HEK293 (cell line): ENCODE measurements around the gene USP21.
A peak's percentile ranks its signal among the peaks of the same experiment; 100 is the strongest.

Experiments used
- FEZF1 ChIP-seq: fragments of 450-650 bp; formaldehyde crosslinking; IDR thresholded peaks from 2 replicates; pipeline ENCODE4 v1.5.1; 2016; ENCODE audit warnings: missing biosample characterization, missing genetic modification characterization
- GLIS1 ChIP-seq: fragments of 450-650 bp; formaldehyde crosslinking; IDR thresholded peaks from 2 replicates; pipeline ENCODE4 v1.5.1; 2016; ENCODE audit warnings: missing biosample characterization, missing genetic modification characterization
- HOXA7 ChIP-seq: sonication (generic); formaldehyde crosslinking; IDR thresholded peaks from 2 replicates; pipeline ENCODE4 v1.8.1; 2022; ENCODE audit warnings: missing genetic modification reagents, borderline replicate concordance
- IKZF3 ChIP-seq: fragments of 450-650 bp; IDR thresholded peaks from 2 replicates; pipeline ENCODE4 v1.5.0; 2018; ENCODE audit warnings: missing biosample characterization, mild to moderate bottlenecking, missing genetic modification characterization, moderate library complexity
- MEIS1 ChIP-seq: sonication (generic); formaldehyde crosslinking; IDR thresholded peaks from 2 replicates; pipeline ENCODE4 v1.8.1; 2022; ENCODE audit warnings: missing genetic modification reagents, mild to moderate bottlenecking, borderline replicate concordance
- PBX3 ChIP-seq: sonication (generic); formaldehyde crosslinking; IDR thresholded peaks from 2 replicates; pipeline ENCODE4 v1.8.1; 2022; ENCODE audit warnings: mild to moderate bottlenecking, moderate library complexity, missing genetic modification reagents
- SP3 ChIP-seq: fragments of 450-650 bp; formaldehyde crosslinking; IDR thresholded peaks from 2 replicates; pipeline ENCODE4 v1.5.1; 2016; ENCODE audit warnings: missing biosample characterization, missing genetic modification characterization
- TSHZ1 ChIP-seq: fragments of 450-650 bp; formaldehyde crosslinking; IDR thresholded peaks from 2 replicates; pipeline ENCODE4 v1.5.1; 2016; ENCODE audit warnings: missing biosample characterization, missing genetic modification characterization, borderline replicate concordance
- ZBTB10 ChIP-seq: fragments of 450-650 bp; formaldehyde crosslinking; IDR thresholded peaks from 2 replicates; pipeline ENCODE4 v1.5.1; 2016; ENCODE audit warnings: missing biosample characterization, missing genetic modification characterization
- ZBTB6 ChIP-seq: fragments of 450-650 bp; formaldehyde crosslinking; IDR thresholded peaks from 2 replicates; pipeline ENCODE4 v1.5.1; 2017; ENCODE audit warnings: missing biosample characterization, missing genetic modification characterization
- ZEB2 ChIP-seq: fragments of 450-650 bp; formaldehyde crosslinking; IDR thresholded peaks from 2 replicates; pipeline ENCODE4 v1.5.1; 2016; ENCODE audit warnings: missing biosample characterization, missing genetic modification characterization
- ZFP41 ChIP-seq: fragments of 450-650 bp; formaldehyde crosslinking; IDR thresholded peaks from 2 replicates; pipeline ENCODE4 v1.5.1; 2016; ENCODE audit warnings: missing biosample characterization, missing genetic modification characterization, borderline replicate concordance
- ZNF169 ChIP-seq: fragments of 450-650 bp; formaldehyde crosslinking; IDR thresholded peaks from 2 replicates; pipeline ENCODE4 v1.5.1; 2016; ENCODE audit warnings: missing biosample characterization, missing genetic modification characterization
- ZNF239 ChIP-seq: fragments of 450-650 bp; formaldehyde crosslinking; IDR thresholded peaks from 2 replicates; pipeline ENCODE4 v1.5.1; 2016; ENCODE audit warnings: missing biosample characterization, missing genetic modification characterization
- ZNF24 ChIP-seq: fragments of 450-650 bp; formaldehyde crosslinking; IDR thresholded peaks from 2 replicates; pipeline ENCODE4 v1.5.1; 2016; ENCODE audit warnings: missing biosample characterization, missing genetic modification characterization
- ZNF311 ChIP-seq: fragments of 450-650 bp; formaldehyde crosslinking; IDR thresholded peaks from 2 replicates; pipeline ENCODE4 v1.5.1; 2017; ENCODE audit warnings: missing biosample characterization, missing genetic modification characterization, borderline replicate concordance
- ZNF391 ChIP-seq: fragments of 450-650 bp; formaldehyde crosslinking; IDR thresholded peaks from 2 replicates; pipeline ENCODE4 v1.5.1; 2016; ENCODE audit warnings: low read depth, missing biosample characterization, missing genetic modification characterization, borderline replicate concordance
- ZNF513 ChIP-seq: fragments of 450-650 bp; IDR thresholded peaks from 2 replicates; pipeline ENCODE4 v1.5.1; 2018; ENCODE audit warnings: missing biosample characterization, missing genetic modification characterization
- ZNF561 ChIP-seq: fragments of 450-650 bp; IDR thresholded peaks from 2 replicates; pipeline ENCODE4 v1.5.1; 2018; ENCODE audit warnings: missing biosample characterization, missing genetic modification characterization, borderline replicate concordance
- ZNF621 ChIP-seq: fragments of 450-650 bp; formaldehyde crosslinking; IDR thresholded peaks from 2 replicates; pipeline ENCODE4 v1.5.1; 2017; ENCODE audit warnings: missing biosample characterization, missing genetic modification characterization
- ZNF791 ChIP-seq: fragments of 450-650 bp; formaldehyde crosslinking; IDR thresholded peaks from 2 replicates; pipeline ENCODE4 v1.5.1; 2016; ENCODE audit warnings: missing biosample characterization, missing genetic modification characterization
- ZNF837 ChIP-seq: fragments of 450-650 bp; formaldehyde crosslinking; IDR thresholded peaks from 2 replicates; pipeline ENCODE4 v1.5.1; 2016; ENCODE audit warnings: missing biosample characterization, missing genetic modification characterization
- ZSCAN23 ChIP-seq: fragments of 450-650 bp; formaldehyde crosslinking; IDR thresholded peaks from 2 replicates; pipeline ENCODE4 v1.5.1; 2016; ENCODE audit warnings: missing biosample characterization, missing genetic modification characterization
- TF ChIP-seq, protein P1 (sequence below): fragments of 450-650 bp; IDR thresholded peaks from 2 replicates; pipeline ENCODE4 v1.5.1; 2018; ENCODE audit warnings: missing biosample characterization, mild to moderate bottlenecking, missing genetic modification characterization
- TF ChIP-seq, protein P2 (sequence below): fragments of 450-650 bp; formaldehyde crosslinking; IDR thresholded peaks from 2 replicates; pipeline ENCODE4 v1.5.1; 2016; ENCODE audit warnings: missing biosample characterization, missing genetic modification characterization

The USP21 gene

GRCh38 chr1:161165742-161166668 is 6.7 kb downstream of the USP21 start, which contains the start of gene PPOX (continued):
- TF ChIP-seq ZNF513, result no peak
- TF ChIP-seq, protein P1, sequence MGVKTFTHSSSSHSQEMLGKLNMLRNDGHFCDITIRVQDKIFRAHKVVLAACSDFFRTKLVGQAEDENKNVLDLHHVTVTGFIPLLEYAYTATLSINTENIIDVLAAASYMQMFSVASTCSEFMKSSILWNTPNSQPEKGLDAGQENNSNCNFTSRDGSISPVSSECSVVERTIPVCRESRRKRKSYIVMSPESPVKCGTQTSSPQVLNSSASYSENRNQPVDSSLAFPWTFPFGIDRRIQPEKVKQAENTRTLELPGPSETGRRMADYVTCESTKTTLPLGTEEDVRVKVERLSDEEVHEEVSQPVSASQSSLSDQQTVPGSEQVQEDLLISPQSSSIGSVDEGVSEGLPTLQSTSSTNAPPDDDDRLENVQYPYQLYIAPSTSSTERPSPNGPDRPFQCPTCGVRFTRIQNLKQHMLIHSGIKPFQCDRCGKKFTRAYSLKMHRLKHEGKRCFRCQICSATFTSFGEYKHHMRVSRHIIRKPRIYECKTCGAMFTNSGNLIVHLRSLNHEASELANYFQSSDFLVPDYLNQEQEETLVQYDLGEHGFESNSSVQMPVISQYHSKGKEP (tag by site-specific recombination), result 0 out of 2 replicates have a peak, but pooled peaks have one; percentile 11
- TF ChIP-seq ZNF791, result no peak
- no peak for TF ChIP-seq ZFP41
- TF ChIP-seq MEIS1 (CRISPR knock-in tag), result no peak
- TF ChIP-seq PBX3, result no peak
- TF ChIP-seq ZSCAN23 (tag by site-specific recombination), result 0 out of 2 replicates have a peak, but pooled peaks have one; percentile 16
- TF ChIP-seq ZEB2, result peak; percentile 74
- TF ChIP-seq ZNF621, result no peak
- TF ChIP-seq TSHZ1 (tag by site-specific recombination), result no peak
- TF ChIP-seq SP3 (tag by site-specific recombination), result peak; percentile 89
- no peak for TF ChIP-seq ZNF311 (tag by site-specific recombination)
- no peak for TF ChIP-seq IKZF3 (tag by site-specific recombination)
- TF ChIP-seq ZBTB6 (tag by site-specific recombination), result peak; percentile 74; the same call in 1 of the 2 replicates
- no peak for TF ChIP-seq ZNF561
- TF ChIP-seq, protein P2, sequence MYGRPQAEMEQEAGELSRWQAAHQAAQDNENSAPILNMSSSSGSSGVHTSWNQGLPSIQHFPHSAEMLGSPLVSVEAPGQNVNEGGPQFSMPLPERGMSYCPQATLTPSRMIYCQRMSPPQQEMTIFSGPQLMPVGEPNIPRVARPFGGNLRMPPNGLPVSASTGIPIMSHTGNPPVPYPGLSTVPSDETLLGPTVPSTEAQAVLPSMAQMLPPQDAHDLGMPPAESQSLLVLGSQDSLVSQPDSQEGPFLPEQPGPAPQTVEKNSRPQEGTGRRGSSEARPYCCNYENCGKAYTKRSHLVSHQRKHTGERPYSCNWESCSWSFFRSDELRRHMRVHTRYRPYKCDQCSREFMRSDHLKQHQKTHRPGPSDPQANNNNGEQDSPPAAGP, result peak; percentile 49; the same call in 1 of the 2 replicates
- 0 out of 2 replicates have a peak, but pooled peaks have one; percentile 8 for TF ChIP-seq GLIS1 (tag by site-specific recombination)
- TF ChIP-seq ZNF24 (tag by site-specific recombination), result no peak
- peak; percentile 74; the same call in 1 of the 2 replicates for TF ChIP-seq ZBTB10 (tag by site-specific recombination)
- TF ChIP-seq HOXA7 (CRISPR knock-in tag), result no peak
- 0 out of 2 replicates have a peak, but pooled peaks have one; percentile 17 for TF ChIP-seq FEZF1 (tag by site-specific recombination)
- no peak for TF ChIP-seq ZNF837 (tag by site-specific recombination)
- no peak for TF ChIP-seq ZNF239 (tag by site-specific recombination)
- no peak for TF ChIP-seq ZNF169
- 0 out of 2 replicates have a peak, but pooled peaks have one; percentile 44 for TF ChIP-seq ZNF391 (tag by site-specific recombination)
